Endothelial cell of umbilical vein (primary cell): ENCODE measurements around the gene MEOX1. TPM values are rescaled to one million over a fixed set of nuclear protein-coding genes. Genes with fewer than 3 reads are reported as not detected.

Source experiments
- BruUV-seq: library from RNA; stranded (reverse); fragments of 400-500 nt; replicated peaks from 2 replicates; lab custom pipeline; 2021; lab: Mats Ljungman, UMichigan
- CTCF ChIA-PET: fragments of 300-600, 350-600 bp; sonication (Branson Sonifier 250); formaldehyde crosslinking; loops from one replicate; lab custom pipeline; 2021; ENCODE audit warnings: antibody characterized with exemption, inconsistent platforms; lab: Charles Lee
- POLR2A ChIA-PET: fragments of 300-600, 350-600 bp; sonication (Branson Sonifier 250); formaldehyde crosslinking; loops from one replicate; lab custom pipeline; 2021; ENCODE audit warnings: antibody characterized with exemption, inconsistent platforms; lab: Charles Lee
- DNase-seq: peaks from one replicate; pipeline ENCODE4 v3.0.0-alpha.2; 2011; ENCODE audit warnings: low read depth, low spot score
- FAIRE-seq: peaks from 2 replicates; lab custom pipeline; 2011; peaks lifted over from hg19 to GRCh38; lab: Jason Lieb, UNC
- H2AFZ ChIP-seq: 2 replicates; pipeline ENCODE4 v1.6.0; 2012; ENCODE audit warnings: low read depth, low read length, control low read depth, inconsistent platforms
- H3K27ac ChIP-seq: 2 replicates; pipeline ENCODE4 v1.5.1; 2011; ENCODE audit warnings: low read depth, mild to moderate bottlenecking, control low read depth, low read length, moderate library complexity; ENCODE audit not compliant: insufficient read depth
- H3K27me3 ChIP-seq, 2 experiments: 2 replicates each; pipeline versions ENCODE4 v1.6.0 to v1.6.1; 2011; ENCODE audit warnings: low read length in 2 of 2, mixed read lengths in 1 of 2; ENCODE audit not compliant: control insufficient read depth in 2 of 2, insufficient read depth in 2 of 2
- H3K36me3 ChIP-seq, 2 experiments: 2 replicates in 1 of 2; 3 replicates in 1 of 2; pipeline ENCODE4 v1.5.1; 2011; ENCODE audit warnings: low read length in 2 of 2, mild to moderate bottlenecking in 1 of 2, moderate library complexity in 1 of 2; ENCODE audit not compliant: control insufficient read depth in 2 of 2, insufficient read depth in 2 of 2; ENCODE audit errors: extremely low read depth in 1 of 2
- H3K4me1 ChIP-seq: 3 replicates; pipeline ENCODE4 v1.5.1; 2011; ENCODE audit warnings: mild to moderate bottlenecking, low read length; ENCODE audit not compliant: control insufficient read depth, insufficient read depth; ENCODE audit errors: extremely low read depth
- H3K4me2 ChIP-seq: 2 replicates; pipeline ENCODE4 v1.6.1; 2011; ENCODE audit warnings: low read length, control low read depth, mixed read lengths; ENCODE audit not compliant: insufficient read depth
- H3K4me3 ChIP-seq, 3 experiments: fragments of 200-600 bp in 1 of 3; sonication (generic), shearing (Covaris generic) in 1 of 3; replicated peaks in 1 of 3; 2 replicates each; pipeline ENCODE4 v1.5.1; 2011 to 2016; ENCODE audit warnings: control low read depth in 3 of 3, low read length in 3 of 3, mild to moderate bottlenecking in 2 of 3, inconsistent platforms in 1 of 3, low read depth in 1 of 3, moderate library complexity in 1 of 3; ENCODE audit not compliant: insufficient read depth in 1 of 3
- H3K79me2 ChIP-seq: 2 replicates; pipeline ENCODE4 v1.6.0; 2012; ENCODE audit warnings: low read length, inconsistent platforms; ENCODE audit not compliant: control insufficient read depth, insufficient read depth
- H3K9ac ChIP-seq: replicated peaks from 2 replicates; pipeline ENCODE3; 2011; ENCODE audit warnings: low read length, control low read depth; ENCODE audit not compliant: insufficient read depth; ENCODE audit errors: extremely low read depth
- H3K9me1 ChIP-seq: replicated peaks from 3 replicates; pipeline ENCODE4 v1.6.0; 2011; ENCODE audit warnings: mild to moderate bottlenecking, low read length; ENCODE audit not compliant: control insufficient read depth, insufficient read depth; ENCODE audit errors: extremely low read depth
- H3K9me3 ChIP-seq: replicated peaks from 2 replicates; pipeline ENCODE4 v1.5.1; 2012; ENCODE audit warnings: low read length, inconsistent platforms; ENCODE audit not compliant: control insufficient read depth, insufficient read depth
- H4K20me1 ChIP-seq: replicated peaks from 2 replicates; pipeline ENCODE3; 2011; ENCODE audit warnings: mild to moderate bottlenecking, low read length; ENCODE audit not compliant: control insufficient read depth, insufficient read depth; ENCODE audit errors: extremely low read depth
- CTCF ChIP-seq, 2 donors: IDR thresholded peaks; 1 replicate in 1 of 2; 2 replicates in 1 of 2; pipeline ENCODE4 v1.5.1; 2011; ENCODE audit warnings: low read length in 2 of 2, mild to moderate bottlenecking in 2 of 2, moderate library complexity in 2 of 2, control low read depth in 1 of 2, inconsistent platforms in 1 of 2, low read depth in 1 of 2; ENCODE audit not compliant: insufficient read depth in 1 of 2; ENCODE audit errors: extremely low read depth in 1 of 2
- EZH2 ChIP-seq: IDR thresholded peaks from 2 replicates; pipeline ENCODE4 v1.6.1; 2012; ENCODE audit warnings: borderline replicate concordance, low read depth, mild to moderate bottlenecking, moderate library complexity, low read length, inconsistent platforms; ENCODE audit not compliant: severe bottlenecking
- FOS ChIP-seq: IDR thresholded peaks from 2 replicates; pipeline ENCODE4 v1.6.1; 2011; ENCODE audit warnings: mild to moderate bottlenecking, low read length, moderate library complexity, borderline replicate concordance; ENCODE audit not compliant: insufficient read depth
- GATA2 ChIP-seq: IDR thresholded peaks from 2 replicates; pipeline ENCODE4 v1.7.0; 2011; ENCODE audit warnings: low read depth, mild to moderate bottlenecking, moderate library complexity, mixed read lengths, low read length; ENCODE audit not compliant: insufficient read length, insufficient read depth
- JUN ChIP-seq: IDR thresholded peaks from 2 replicates; pipeline ENCODE4 v1.6.1; 2011; ENCODE audit warnings: borderline replicate concordance, low read depth; ENCODE audit not compliant: insufficient read length, insufficient read depth
- MAX ChIP-seq: IDR thresholded peaks from 2 replicates; pipeline ENCODE4 v1.6.1; 2011; ENCODE audit not compliant: insufficient read depth, insufficient read length
- MYC ChIP-seq: IDR thresholded peaks from one replicate; pipeline ENCODE4 v1.6.1; 2011; ENCODE audit warnings: mild to moderate bottlenecking, low read depth, low read length
- POLR2A ChIP-seq: IDR thresholded peaks from 2 replicates; pipeline ENCODE4 v1.6.1; 2012; ENCODE audit warnings: low read depth, mild to moderate bottlenecking, control low read depth, low read length
- POLR2AphosphoS5 ChIP-seq: IDR thresholded peaks from 2 replicates; pipeline ENCODE4 v1.6.1; 2012; ENCODE audit warnings: low read depth, mild to moderate bottlenecking, control low read depth, low read length, moderate library complexity; ENCODE audit not compliant: insufficient read depth
- dilution Hi-C: fragments of 300-500 bp; cut with MboI; formaldehyde crosslinking; loops from one replicate; pipeline ENCODE4 v1.15.0; 2019; ENCODE audit warnings: low sequenced_read_pairs; ENCODE audit not compliant: extremely low pct_ligation_motif_present
- intact Hi-C: fragments of 100-400 bp; cut with micrococcal nuclease; formaldehyde crosslinking; loops from one replicate; pipeline ENCODE4 v1.10.0; 2022
- polyA plus RNA-seq, 4 experiments: library from polyadenylated mRNA; depleted of rRNA in 3 of 4; stranded (reverse) in 3 of 4; unstranded in 1 of 4; fragments of >200 nt; gene quantifications; 2 replicates each; pipeline versions ENCODE4 v1.2.1 to v1.2.3, GENCODE V29; 2011 to 2012; ENCODE audit warnings: missing spikeins in 1 of 4
- total RNA-seq: library from RNA; stranded (reverse); gene quantifications from 2 replicates; pipeline ENCODE4 v1.2.3, GENCODE V29; 2021

Gene MEOX1
- total and polyA plus RNA-seq, 2 donors (not counting 3 experiments of a cell fraction or from before 2014, with no cell fraction given) = 0.06 TPM; not detected in 1

- ChIA-PET POLR2A (no interaction called here), CTCF (interaction anchor here (1.3 to 11.3 kb wide), 5 partner anchors 12 to 66 kb away, joined by 3 to 414 read pairs (median 6); partner anchors contain the start of gene SOST)
- no peaks in the 10 kb centered on the region for H3K4me1 ChIP-seq
- no peaks in the 10 kb centered on the region for H3K79me2 ChIP-seq
- H3K4me2 ChIP-seq = no peak overlapping the region
- dilution Hi-C loops (loop anchor here (5.0 kb wide), 1 partner anchor 66 kb away; no protein-coding TSS in a partner anchor), intact Hi-C loops (no loop called here)
- no peak overlapping the region for H3K27ac ChIP-seq
- H3K27me3 ChIP-seq = no peaks in the 10 kb centered on the region
- no peaks in the 10 kb centered on the region for H3K9me3 ChIP-seq
- no peaks in the 10 kb centered on the region for H4K20me1 ChIP-seq
- no peak for FAIRE-seq
- no peaks in the 10 kb centered on the region for H3K9me1 ChIP-seq
- H3K4me3 ChIP-seq = no peak overlapping the region
- H3K36me3 ChIP-seq = no peaks in the 10 kb centered on the region
- no peak for DNase-seq
- BruUV-seq = no TSS peak
- H2AFZ ChIP-seq = peak overlapping the region; percentile 13
- no peak for TF ChIP-seq POLR2AphosphoS5
- TF ChIP-seq MAX = no peak
- TF ChIP-seq FOS = no peak
- TF ChIP-seq GATA2 = no peak
- no peak for TF ChIP-seq EZH2
- no peak for TF ChIP-seq MYC
- TF ChIP-seq CTCF (IDR thresholded peaks at IDR 0.05; ENCODE audit: extremely low read depth in 1 of 2, insufficient read depth in 1 of 2, low read depth in 1 of 2, low read length in 2 of 2) = no peak
- TF ChIP-seq POLR2A = no peak
- TF ChIP-seq JUN = no peak
- no peak overlapping the region for H3K9ac ChIP-seq
Measured at GRCh38 chr17:43701318-43701743, 39.6 kb upstream of the MEOX1 start.
